K562 (cell line): Measurements from ENCODE around the gene SEC22C. TPM values are rescaled to one million over a fixed set of nuclear protein-coding genes. Genes with fewer than 3 reads are reported as not detected.

ENCODE experiments used
- ATF6 ChIP-seq: sonication (generic); formaldehyde crosslinking; IDR thresholded peaks from 2 replicates; pipeline ENCODE4 v1.4.0; 2020; ENCODE audit warnings: mild to moderate bottlenecking, missing genetic modification reagents
- BACH1 ChIP-seq: fragments of 200-800 bp; sonication (Bioruptor generic); IDR thresholded peaks from 2 replicates; pipeline ENCODE4 v1.6.1; 2016; ENCODE audit warnings: missing genetic modification characterization, missing compliant biosample characterization
- BCL6 ChIP-seq: fragments of 250-450 bp; sonication (Bioruptor Pico); IDR thresholded peaks from 2 replicates; pipeline ENCODE4 v1.4.0; 2020
- BDP1 ChIP-seq: IDR thresholded peaks from 3 replicates; pipeline ENCODE4 v1.6.1; 2011; ENCODE audit not compliant: insufficient read length, insufficient read depth
- BRCA1 ChIP-seq, 2 experiments: fragments of 450-650 bp in 1 of 2; sonication (generic) in 1 of 2; formaldehyde crosslinking in 1 of 2; IDR thresholded peaks; 2 replicates each; pipeline versions ENCODE4 v1.5.0 to v1.6.1; 2017 to 2020; ENCODE audit warnings: mild to moderate bottlenecking in 1 of 2, missing genetic modification reagents in 1 of 2
- CBX5 ChIP-seq: IDR thresholded peaks from 2 replicates; pipeline ENCODE4 v1.6.1; 2014; ENCODE audit warnings: low read depth, borderline replicate concordance
- DACH1 ChIP-seq: fragments of 450-650 bp; IDR thresholded peaks from 2 replicates; pipeline ENCODE4 v1.6.1; 2018; ENCODE audit not compliant: partially characterized antibody
- DDX20 ChIP-seq: fragments of 450-650 bp; IDR thresholded peaks from 2 replicates; pipeline ENCODE4 v1.6.1; 2016; ENCODE audit warnings: missing genetic modification characterization, low read depth, mild to moderate bottlenecking, missing compliant biosample characterization, moderate library complexity
- FOXK2 ChIP-seq, 2 experiments: fragments of 450-650 bp; IDR thresholded peaks in 1 of 2; conservative IDR thresholded peaks in 1 of 2; 2 replicates each; pipeline ENCODE4 v1.6.1; 2016; ENCODE audit warnings: low read depth in 2 of 2, mild to moderate bottlenecking in 1 of 2
- HSF4 ChIP-seq: fragments of 250-450 bp; sonication (Bioruptor Pico); IDR thresholded peaks from 2 replicates; pipeline ENCODE4 v2.1.2; 2022; ENCODE audit warnings: mild to moderate bottlenecking, moderate library complexity, borderline replicate concordance
- MCM7 ChIP-seq, 2 experiments: fragments of 450-650 bp; IDR thresholded peaks; 2 replicates each; pipeline ENCODE4 v1.6.1; 2016 to 2018
- MXI1 ChIP-seq: IDR thresholded peaks from 2 replicates; pipeline ENCODE4 v1.6.1; 2011; ENCODE audit warnings: low read depth, mild to moderate bottlenecking, improper control_type of control experiment, low read length
- PML ChIP-seq: IDR thresholded peaks from 2 replicates; pipeline ENCODE4 v1.6.1; 2012; ENCODE audit warnings: low read length, inconsistent platforms
- POLR3G ChIP-seq: IDR thresholded peaks from 2 replicates; pipeline ENCODE4 v1.6.1; 2011; ENCODE audit not compliant: insufficient read length, insufficient replicate concordance; ENCODE audit errors: extremely low read depth
- SMAD1 ChIP-seq: fragments of 150-350 bp; IDR thresholded peaks from 2 replicates; pipeline ENCODE4 v1.6.1; 2014; ENCODE audit warnings: low read length, low read depth; ENCODE audit not compliant: partially characterized antibody
- SNIP1 ChIP-seq: fragments of 450-650 bp; IDR thresholded peaks from 2 replicates; pipeline ENCODE4 v1.7.1; 2017; ENCODE audit warnings: low read depth, mild to moderate bottlenecking
- STAG1 ChIP-seq: sonication (generic); formaldehyde crosslinking; IDR thresholded peaks from 2 replicates; pipeline ENCODE4 v1.5.0; 2020; ENCODE audit warnings: missing genetic modification reagents, borderline replicate concordance
- THRB ChIP-seq: fragments of 450-650 bp; formaldehyde crosslinking; conservative IDR thresholded peaks from 2 replicates; pipeline ENCODE4 v1.4.0; 2022; ENCODE audit warnings: mild to moderate bottlenecking, missing genetic modification characterization
- WHSC1 ChIP-seq: IDR thresholded peaks from one replicate; pipeline ENCODE4 v1.6.1; 2012; ENCODE audit warnings: low read length, control low read depth, inconsistent platforms
- ZBTB11 ChIP-seq, 3 experiments: fragments of 200-800 bp in 1 of 3; fragments of 250-450 bp in 1 of 3; fragments of 450-650 bp in 1 of 3; sonication (Bioruptor Pico) in 1 of 3; sonication (Bioruptor generic) in 1 of 3; formaldehyde crosslinking in 1 of 3; IDR thresholded peaks; 2 replicates each; pipeline versions ENCODE4 v1.6.1 to v1.8.0; 2016 to 2022; ENCODE audit warnings: mild to moderate bottlenecking in 2 of 3, missing genetic modification characterization in 2 of 3, missing compliant biosample characterization in 1 of 3, moderate library complexity in 1 of 3
- ZFP36 ChIP-seq: fragments of 150-350 bp; IDR thresholded peaks from 2 replicates; pipeline ENCODE4 v1.6.1; 2018; ENCODE audit warnings: low read length, low read depth; ENCODE audit not compliant: partially characterized antibody
- ZNF408 ChIP-seq: fragments of 250-450 bp; sonication (Bioruptor Pico); IDR thresholded peaks from 2 replicates; pipeline ENCODE4 v1.4.0; 2020; ENCODE audit warnings: low read depth, mild to moderate bottlenecking, moderate library complexity
- ZNF77 ChIP-seq: fragments of 250-450 bp; sonication (Bioruptor Pico); IDR thresholded peaks from 2 replicates; pipeline ENCODE4 v1.5.0; 2020
- polyA plus RNA-seq, 8 experiments: library from polyadenylated mRNA; depleted of rRNA in 4 of 8; stranded (reverse) in 5 of 8; unstranded in 3 of 8; fragments of >200 nt; fragmentation: Nextera tagmentation in 2 of 8; fragmentation: Illumina TruSeq in 1 of 8; extraction: Ambion mirVana in 2 of 8; extraction: Trizol in 1 of 8; gene quantifications; 2 replicates each; pipeline versions ENCODE4 v1.2.1 to v1.2.3, GENCODE V29; 2011 to 2014; ENCODE audit warnings: inconsistent platforms in 1 of 8, missing spikeins in 1 of 8
- total RNA-seq, 7 experiments: library from RNA; depleted of rRNA in 6 of 7; stranded (reverse); fragments of >200 nt in 6 of 7; fragmentation: Illumina TruSeq in 2 of 7; extraction: Trizol in 2 of 7; gene quantifications; 2 replicates each; pipeline versions ENCODE4 v1.2.1 to v1.2.3, GENCODE V29; 2011 to 2021; ENCODE audit warnings: low replicate concordance in 1 of 7

SEC22C gene
- total and polyA plus RNA-seq, 9 of the 15 experiments (the other 6 are each of a cell fraction or from before 2014, with no cell fraction given) = 35.6 to 68.4 (median 50.7) TPM

GRCh38 chr3:42605546-42606173 is 23.9 kb upstream of the SEC22C start (continued):
- no peak for TF ChIP-seq ZBTB11 (CRISPR knock-in tag; IDR thresholded peaks at IDR 0.05)
- no peak for TF ChIP-seq STAG1 (CRISPR knock-in tag)
- TF ChIP-seq SNIP1 = no peak
- TF ChIP-seq DACH1 = peak; percentile 96
- no peak for TF ChIP-seq BACH1 (tag)
- no peak for TF ChIP-seq ZNF77
- TF ChIP-seq POLR3G = no peak
- TF ChIP-seq MCM7 (IDR thresholded peaks at IDR 0.05) = peak in 1 of 2 experiments; percentile 86; a peak in 1 of 4 replicates
- no peak for TF ChIP-seq BRCA1 (IDR thresholded peaks at IDR 0.05)
- no peak for TF ChIP-seq BRCA1 (CRISPR knock-in tag; IDR thresholded peaks at IDR 0.05)
- no peak for TF ChIP-seq WHSC1
- no peak for TF ChIP-seq THRB (CRISPR knock-in tag)
- TF ChIP-seq FOXK2 (conservative IDR thresholded peaks at IDR 0.05 in 1 of 2, IDR thresholded peaks at IDR 0.05 in 1 of 2; ENCODE audit: low read depth in 2 of 2) = no peak
- no peak for TF ChIP-seq CBX5
- TF ChIP-seq PML = no peak
- no peak for TF ChIP-seq MXI1
- no peak for TF ChIP-seq BDP1
- TF ChIP-seq DDX20 (tag) = no peak
- no peak for TF ChIP-seq ZNF408 (CRISPR knock-in tag)
- no peak for TF ChIP-seq ATF6 (CRISPR knock-in tag)
- no peak for TF ChIP-seq HSF4 (CRISPR knock-in tag)
- TF ChIP-seq SMAD1 = no peak
- TF ChIP-seq BCL6 = no peak
- TF ChIP-seq ZFP36 = no peak
